GM19193 (cell line): ENCODE measurements around the gene RPTOR.

ENCODE experiments used
- POLR2A ChIP-seq: IDR thresholded peaks from 4 replicates; pipeline ENCODE4 v1.6.1; 2011; ENCODE audit not compliant: insufficient read depth, insufficient read length; ENCODE audit errors: extremely low read depth

RPTOR gene

DNA sequence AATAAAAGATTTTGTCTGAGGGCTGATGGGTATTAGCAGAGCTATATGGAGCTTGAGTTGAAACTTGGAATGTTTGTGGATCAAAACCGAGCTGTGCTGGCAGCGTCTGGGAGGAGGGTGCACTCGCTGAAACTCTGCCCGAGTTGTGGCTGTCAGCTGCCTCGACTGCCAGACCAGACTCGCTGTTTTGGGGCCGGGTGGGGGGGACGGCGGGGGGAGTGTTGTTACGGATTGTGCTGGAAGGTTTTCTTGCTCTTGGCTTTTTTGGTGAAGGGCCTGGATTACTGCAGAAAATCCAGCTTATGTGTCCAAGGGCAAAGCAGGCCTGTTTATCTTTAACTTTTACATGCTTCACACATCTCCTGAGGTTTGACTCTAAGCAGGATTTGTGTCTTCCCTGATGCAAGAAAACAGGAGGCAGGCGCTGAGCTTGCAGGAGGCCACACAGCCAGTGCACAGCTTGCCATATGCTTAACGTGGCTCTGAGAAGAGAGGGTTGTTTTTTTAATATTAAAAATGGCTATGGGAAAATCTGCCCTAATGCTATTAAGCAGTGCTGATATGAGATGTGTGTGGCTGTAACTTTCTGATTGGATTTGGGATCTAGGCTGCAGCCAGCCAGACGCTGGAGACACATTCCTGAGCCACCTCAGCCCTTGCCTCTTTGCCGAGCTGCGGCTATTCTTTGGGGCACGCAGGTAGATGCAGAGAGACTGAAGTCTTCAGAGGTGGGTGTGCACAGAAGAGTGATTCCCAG is 20.5 kb upstream of the RPTOR start:
- TF ChIP-seq POLR2A = no peak

DNA sequence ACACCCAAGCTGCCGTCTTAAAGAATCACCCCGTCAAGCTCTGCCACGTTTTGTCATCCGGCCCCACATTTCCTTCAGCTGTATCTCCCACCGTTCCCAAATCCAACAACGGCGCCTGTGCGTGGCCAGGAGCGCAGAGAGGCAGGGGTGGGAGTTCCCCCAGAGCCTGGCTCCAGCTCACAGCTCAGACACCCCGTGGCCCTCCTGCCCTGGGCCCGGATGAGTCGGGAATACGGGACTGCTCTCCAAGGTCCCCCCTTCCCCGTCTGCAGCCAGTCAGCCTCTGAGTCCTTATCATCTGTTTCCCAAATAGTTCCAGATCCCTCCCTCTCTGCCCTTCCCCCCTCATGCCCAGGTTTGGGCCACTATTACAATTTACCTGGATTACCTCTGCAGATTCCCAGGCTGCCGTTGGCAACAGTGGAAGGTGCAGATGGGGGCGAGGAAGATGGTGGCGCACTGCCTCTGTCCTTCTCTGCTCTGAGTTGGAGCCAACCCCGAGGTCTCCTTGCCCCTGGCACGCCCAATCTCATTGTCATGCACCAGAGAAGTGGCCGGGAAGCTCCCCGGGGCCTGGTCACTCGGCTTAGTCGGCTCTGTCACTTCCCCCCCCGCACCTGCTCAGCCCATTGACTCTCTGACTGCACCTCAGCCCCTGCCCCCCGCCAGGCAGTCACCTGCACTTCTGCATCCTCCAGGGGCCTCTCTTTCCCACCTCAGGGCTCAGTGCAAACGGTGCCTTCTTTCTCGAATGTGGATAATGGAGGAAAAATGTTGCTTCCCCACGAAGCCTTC is 18.3 kb upstream of the RPTOR start:
- no peak for TF ChIP-seq POLR2A

DNA sequence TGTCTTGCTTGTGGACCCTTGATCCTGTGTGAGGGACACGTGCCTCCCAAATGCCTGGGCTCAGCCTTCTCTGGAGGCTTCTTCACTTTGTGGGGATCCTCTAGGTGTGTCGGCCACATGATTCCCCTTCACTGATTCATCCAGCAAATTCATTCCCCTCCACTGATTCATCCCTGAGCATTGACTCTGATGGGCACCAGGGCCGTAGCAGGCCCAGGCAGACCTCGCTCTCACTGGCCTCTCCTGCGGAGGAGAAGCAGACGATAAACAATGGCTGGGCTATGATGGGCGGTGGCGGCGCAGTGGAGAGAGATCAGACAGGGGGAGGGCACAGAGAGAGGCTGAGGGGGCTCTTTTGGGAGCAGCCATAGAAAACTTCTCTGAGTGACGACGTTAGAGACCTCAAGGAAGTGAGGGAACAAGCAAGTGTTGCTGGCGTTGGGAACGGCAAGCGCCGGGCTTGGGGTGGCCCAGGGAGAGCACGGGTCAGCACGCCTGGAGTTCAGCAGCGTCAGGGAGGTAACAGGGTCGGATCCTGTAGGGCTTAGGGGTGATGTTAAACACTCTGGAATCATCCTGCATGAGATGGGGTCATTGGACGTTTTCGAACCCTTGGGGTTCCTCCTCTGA is 17.5 kb upstream of the RPTOR start:
- no peak for TF ChIP-seq POLR2A

DNA sequence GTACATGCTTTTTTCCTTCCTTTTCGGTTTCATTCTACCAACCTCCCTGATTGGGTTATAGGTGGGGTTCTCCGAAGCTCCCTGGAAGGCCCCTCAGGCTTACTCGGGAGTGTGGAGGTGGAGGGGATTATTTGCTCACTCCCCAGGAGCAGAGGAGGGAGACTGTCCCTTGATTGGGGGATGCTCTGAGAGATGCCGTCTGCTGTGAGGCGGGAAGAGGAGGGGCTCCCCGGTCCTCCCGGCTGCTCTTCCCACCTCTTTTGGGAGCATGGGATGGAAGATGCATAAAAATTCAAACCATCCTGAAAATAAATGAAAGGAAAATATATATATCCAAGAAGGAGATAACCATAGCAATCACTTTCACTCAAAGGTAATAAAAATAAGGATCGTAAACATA is 16.1 kb upstream of the RPTOR start:
- no peak for TF ChIP-seq POLR2A

DNA sequence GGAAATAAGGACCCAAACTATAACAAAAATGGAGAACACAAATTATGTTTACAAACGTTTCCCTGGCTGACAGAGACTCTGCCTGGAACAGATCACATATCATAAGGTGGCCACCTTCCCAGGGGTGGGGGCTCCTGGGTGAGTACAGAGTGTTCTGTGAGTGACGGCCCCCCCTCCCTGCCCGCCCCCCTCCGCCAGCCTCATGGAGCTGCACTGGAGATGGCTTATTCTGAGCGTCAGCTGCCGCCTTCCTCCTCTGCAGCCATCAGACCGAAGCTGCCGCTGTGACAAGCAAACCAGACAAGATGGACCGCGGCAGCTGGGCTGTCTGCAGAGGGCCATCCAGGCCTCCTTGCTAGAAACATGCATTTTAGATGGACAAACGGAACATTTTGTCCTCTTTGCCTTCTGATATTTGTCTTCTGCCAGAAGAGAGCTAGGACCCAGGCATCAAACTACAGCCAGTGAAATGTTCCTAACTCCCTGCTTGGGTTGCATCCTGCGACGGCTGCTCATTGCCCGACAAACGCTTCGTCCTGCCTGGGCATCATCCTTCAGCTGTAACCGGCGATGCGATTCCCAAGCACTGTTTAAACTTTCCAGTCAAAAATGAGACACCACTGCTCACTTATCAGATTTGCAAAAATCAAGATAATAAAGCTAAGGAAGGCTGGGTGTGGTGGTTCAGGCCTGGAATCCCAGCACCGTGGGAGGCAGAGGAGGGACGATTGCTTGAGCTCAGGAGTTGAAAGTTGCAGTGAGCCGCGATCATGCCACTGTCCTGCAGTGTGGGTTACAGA is 15.3 kb upstream of the RPTOR start:
- TF ChIP-seq POLR2A = no peak

DNA sequence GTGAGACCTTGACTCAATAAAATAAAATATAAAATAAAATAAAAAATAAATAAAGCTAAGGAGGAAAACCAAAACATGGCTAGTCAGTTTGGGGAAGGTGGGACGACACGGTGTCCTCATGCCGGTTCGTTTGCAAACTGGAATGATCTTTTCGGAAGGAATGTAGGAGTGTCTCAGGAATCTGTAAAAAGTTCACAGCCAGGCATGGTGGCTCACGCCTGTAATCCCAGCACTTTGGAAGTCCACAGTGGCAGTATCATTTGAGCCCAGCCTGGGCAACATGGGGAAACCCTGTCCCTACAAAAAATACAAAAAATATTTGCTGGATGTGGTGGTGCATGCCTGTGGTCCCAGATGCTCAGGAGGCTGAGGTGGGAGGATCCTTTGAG is 14.7 kb upstream of the RPTOR start:
- TF ChIP-seq POLR2A = no peak

DNA sequence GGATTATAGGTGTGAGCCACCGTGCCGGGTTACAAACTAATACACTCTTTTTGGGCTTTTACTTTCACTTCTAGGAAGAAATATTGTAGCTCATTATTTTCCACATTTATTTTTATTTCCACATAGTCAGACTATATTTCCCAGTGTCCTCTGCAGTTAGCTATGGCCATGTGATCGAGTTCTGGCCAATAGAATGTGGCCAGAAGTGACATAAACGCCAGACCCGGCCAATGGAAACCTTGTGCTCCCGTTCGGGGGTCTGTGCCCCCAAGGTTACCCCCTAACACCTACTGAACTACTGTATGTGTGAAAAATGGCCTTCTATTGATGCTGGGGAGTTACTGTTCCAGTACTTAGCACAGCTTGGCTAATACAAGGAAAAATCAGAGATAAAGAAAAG is 13.2 kb upstream of the RPTOR start:
- TF ChIP-seq POLR2A = no peak

DNA sequence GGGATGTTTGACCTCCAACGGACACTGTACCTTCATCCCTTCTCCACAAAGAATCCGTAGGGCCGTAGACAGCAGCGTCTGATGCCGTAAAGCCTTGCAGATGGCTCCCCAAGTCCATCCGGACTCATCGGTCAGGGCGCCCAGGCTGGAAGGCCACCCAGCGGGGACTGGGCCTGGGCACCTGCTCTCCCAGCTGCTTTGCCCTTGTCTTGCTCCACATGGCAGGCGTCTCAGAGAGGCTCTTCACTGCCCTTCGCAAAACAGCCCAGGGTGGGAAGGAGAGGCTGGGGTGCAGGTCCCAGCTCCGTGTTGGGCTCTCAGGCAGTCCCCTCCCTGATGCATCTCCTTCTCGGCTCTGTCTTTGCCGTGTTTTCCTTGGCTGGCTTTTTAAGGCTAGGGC is 6.2 kb upstream of the RPTOR start:
- no peak for TF ChIP-seq POLR2A

DNA sequence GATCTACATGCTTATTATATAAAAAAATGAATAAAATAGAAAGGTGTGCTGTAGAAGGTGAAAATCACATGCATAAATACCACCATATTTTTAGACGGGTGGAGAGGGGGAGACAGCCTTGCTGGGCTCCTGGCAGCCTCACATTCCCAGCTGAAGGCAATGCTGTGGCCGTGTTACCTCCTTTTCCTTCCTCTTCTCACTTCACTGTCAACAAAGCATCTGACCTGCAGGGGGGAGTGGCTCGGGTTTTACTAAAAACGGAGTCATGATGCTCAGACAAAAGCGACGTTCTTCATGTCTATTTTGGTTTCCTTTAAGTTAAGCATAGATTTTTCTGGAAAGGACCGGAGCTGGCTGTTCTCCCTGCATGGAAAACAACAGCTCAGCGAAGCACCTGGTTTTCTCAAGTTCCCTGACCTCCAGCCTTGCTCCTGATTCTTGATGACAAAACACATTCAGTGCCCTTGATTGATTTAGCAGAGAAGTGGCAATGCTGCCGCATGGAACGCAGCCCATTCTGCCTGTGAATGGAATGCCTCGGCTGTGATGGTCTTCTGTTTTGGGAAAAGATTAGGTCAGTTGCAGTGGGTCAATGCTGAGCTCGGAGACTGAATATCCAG is 5.5 kb upstream of the RPTOR start:
- TF ChIP-seq POLR2A = no peak

DNA sequence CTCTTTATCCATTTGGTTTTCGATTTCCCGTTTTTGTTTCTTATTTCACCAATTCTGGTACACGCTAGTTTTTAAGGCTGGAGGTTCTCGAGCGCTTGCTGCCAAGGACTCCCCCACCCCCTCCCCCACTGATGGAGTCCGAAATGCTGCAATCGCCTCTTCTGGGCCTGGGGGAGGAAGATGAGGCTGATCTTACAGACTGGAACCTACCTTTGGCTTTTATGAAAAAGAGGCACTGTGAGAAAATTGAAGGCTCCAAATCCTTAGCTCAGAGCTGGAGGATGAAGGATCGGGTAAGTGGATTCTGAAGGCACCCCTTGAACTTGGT is 825 bp downstream of the RPTOR start:
- TF ChIP-seq POLR2A = no peak

DNA sequence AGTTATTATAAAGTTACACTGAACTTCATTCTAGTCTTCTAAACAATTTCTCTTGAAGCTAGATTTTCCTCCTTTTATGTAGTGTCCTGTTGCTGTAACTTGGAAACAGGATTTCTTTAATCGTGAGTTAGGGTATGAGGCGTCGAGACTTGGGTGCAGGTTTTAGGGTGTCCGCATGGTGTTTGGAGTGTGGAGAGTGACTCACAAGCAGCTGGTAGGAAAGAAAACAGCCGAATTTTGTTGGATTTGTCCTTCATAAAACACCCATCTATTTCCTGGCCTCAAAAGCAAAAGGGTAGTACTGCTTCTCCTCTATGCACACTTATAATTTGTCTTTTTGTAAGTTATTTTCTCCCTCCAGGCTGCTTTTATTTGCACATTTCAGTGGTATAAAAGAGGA is 1.6 kb downstream of the RPTOR start:
- TF ChIP-seq POLR2A = no peak

DNA sequence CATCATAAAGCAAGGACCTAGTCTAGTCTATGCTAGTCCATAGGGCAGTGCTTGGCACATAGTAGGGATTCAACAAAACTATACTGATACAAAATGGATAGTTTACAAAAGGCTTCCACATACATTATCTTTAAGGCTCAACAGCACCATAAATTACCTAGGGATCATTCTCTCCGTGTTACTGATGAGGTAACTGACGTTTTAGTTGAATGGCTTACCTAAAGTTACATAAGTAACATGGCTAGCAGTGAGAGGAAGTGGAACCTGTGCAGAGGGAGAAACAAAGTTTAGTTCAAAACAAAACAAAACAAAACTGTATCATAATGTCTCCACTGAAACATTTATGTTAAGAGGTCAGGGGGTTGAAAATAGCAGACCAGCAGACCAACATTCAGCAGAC is 7.9 kb downstream of the RPTOR start:
- TF ChIP-seq POLR2A = no peak

DNA sequence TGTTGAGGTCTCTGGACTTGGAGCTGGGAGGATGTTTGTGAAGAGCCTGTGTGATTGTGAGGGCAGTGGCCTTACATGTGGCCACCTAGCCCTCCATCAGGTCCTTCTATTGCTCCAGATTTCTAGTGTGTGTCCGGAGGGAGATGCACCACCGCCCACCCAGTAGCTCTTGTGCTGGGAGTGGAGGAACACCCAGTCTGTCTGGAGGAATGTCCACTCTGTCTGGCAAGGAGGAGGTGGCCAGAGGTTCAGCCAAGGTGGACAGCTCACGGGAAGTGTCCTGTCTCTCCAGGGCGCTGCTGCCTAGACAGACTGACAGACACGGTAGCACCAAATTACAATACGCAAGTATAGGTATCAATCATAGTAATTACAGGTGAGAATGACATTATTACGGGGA is 10.6 kb downstream of the RPTOR start:
- TF ChIP-seq POLR2A = no peak

DNA sequence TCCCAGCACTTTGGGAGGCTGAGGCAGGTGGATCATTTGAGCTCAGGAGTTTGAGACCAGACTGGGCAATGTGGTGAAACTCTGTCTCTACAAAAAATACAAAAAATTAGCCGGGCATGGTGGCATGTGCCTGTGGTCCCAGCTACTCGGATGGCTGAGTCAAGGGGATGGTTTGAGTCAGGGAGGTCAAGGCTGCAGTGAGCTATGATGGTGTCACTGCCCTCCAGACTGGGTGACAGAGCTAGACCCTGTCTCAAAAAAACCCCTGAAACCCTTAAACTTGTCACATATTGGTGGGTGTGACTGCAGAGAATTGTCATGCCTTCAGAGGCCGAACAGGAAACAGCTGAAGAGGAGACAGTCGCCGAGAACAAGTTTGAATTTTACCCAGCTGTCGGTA is 13.4 kb downstream of the RPTOR start:
- TF ChIP-seq POLR2A = no peak

DNA sequence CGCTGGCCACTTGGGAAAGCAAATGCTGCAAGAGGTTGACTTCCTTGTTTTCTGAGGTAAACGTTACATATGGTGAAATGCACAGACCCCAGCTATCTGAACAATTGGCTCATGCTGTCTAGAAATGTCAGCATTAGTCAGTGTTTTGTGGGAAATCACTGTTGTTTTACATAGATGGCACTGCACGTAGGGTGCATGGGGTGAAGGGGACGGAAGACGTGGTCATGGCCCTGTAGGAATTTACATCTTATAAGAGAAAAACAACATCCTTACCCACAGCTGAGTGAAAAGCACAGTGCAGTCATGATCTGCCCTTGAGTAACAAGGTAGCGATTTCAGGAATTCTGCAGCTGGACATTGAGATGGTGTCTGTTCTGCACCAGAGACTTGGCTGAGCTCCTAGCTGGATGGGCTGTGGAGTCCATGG is 15.2 kb downstream of the RPTOR start:
- TF ChIP-seq POLR2A = no peak
